Adipocyte (in vitro differentiated cells): ENCODE results near the gene ESRP2.

Source experiments
- DNase-seq: peaks from one replicate; pipeline ENCODE4 v3.0.0-alpha.2; 2015; ENCODE audit warnings: low read depth
- H3K27me3 ChIP-seq: replicated peaks from 2 replicates; pipeline ENCODE4 v1.7.0; 2013; ENCODE audit warnings: mild to moderate bottlenecking, low read length, moderate library complexity; ENCODE audit not compliant: control insufficient read depth, insufficient read depth
- H3K36me3 ChIP-seq: 2 replicates; pipeline ENCODE4 v1.7.0; 2013; ENCODE audit warnings: low read length, mild to moderate bottlenecking, moderate library complexity; ENCODE audit not compliant: control insufficient read depth, insufficient read depth, severe bottlenecking
- H3K4me1 ChIP-seq: 2 replicates; pipeline ENCODE4 v1.7.0; 2013; ENCODE audit warnings: mild to moderate bottlenecking, low read length, moderate library complexity; ENCODE audit not compliant: control insufficient read depth, insufficient read depth
- H3K4me3 ChIP-seq: 2 replicates; pipeline ENCODE4 v1.7.0; 2013; ENCODE audit warnings: mild to moderate bottlenecking, low read length, moderate library complexity
- H3K9ac ChIP-seq: 2 replicates; pipeline ENCODE4 v1.7.0; 2013; ENCODE audit warnings: mild to moderate bottlenecking, low read length, moderate library complexity
- H3K9me3 ChIP-seq: 2 replicates; pipeline ENCODE4 v1.7.0; 2013; ENCODE audit warnings: mild to moderate bottlenecking, low read length, moderate library complexity; ENCODE audit not compliant: control insufficient read depth

Gene ESRP2

DNA sequence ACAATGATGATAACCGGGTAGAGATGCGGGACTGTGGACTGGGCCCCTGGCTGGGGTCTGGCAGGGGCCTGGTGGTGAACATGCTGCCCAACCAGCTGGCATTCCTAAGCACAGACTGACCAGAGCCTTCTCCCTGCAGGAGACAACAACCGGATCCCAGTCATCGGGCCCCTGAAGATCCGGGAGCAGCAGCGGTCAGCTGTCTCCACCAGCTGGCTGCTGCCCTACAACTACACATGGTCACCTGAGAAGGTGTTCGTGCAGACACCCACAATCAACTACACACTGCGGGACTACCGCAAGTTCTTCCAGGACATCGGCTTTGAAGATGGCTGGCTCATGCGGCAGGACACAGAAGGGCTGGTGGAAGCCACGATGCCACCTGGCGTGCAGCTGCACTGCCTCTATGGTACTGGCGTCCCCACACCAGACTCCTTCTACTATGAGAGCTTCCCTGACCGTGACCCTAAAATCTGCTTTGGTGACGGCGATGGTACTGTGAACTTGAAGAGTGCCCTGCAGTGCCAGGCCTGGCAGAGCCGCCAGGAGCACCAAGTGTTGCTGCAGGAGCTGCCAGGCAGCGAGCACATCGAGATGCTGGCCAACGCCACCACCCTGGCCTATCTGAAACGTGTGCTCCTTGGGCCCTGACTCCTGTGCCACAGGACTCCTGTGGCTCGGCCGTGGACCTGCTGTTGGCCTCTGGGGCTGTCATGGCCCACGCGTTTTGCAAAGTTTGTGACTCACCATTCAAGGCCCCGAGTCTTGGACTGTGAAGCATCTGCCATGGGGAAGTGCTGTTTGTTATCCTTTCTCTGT lies 23.3 kb upstream of the ESRP2 start:
- Histone ChIP-seq H3K9ac (peak overlapping the region; percentile 46), H3K4me3 (no peak overlapping the region), H3K27me3 (no peaks in the 10 kb centered on the region), H3K9me3 (no peaks in the 10 kb centered on the region), H3K36me3 (peaks cover 27% of the 10 kb centered on the region), H3K4me1 (peaks cover 31% of the 10 kb centered on the region)
- no peak for DNase-seq

DNA sequence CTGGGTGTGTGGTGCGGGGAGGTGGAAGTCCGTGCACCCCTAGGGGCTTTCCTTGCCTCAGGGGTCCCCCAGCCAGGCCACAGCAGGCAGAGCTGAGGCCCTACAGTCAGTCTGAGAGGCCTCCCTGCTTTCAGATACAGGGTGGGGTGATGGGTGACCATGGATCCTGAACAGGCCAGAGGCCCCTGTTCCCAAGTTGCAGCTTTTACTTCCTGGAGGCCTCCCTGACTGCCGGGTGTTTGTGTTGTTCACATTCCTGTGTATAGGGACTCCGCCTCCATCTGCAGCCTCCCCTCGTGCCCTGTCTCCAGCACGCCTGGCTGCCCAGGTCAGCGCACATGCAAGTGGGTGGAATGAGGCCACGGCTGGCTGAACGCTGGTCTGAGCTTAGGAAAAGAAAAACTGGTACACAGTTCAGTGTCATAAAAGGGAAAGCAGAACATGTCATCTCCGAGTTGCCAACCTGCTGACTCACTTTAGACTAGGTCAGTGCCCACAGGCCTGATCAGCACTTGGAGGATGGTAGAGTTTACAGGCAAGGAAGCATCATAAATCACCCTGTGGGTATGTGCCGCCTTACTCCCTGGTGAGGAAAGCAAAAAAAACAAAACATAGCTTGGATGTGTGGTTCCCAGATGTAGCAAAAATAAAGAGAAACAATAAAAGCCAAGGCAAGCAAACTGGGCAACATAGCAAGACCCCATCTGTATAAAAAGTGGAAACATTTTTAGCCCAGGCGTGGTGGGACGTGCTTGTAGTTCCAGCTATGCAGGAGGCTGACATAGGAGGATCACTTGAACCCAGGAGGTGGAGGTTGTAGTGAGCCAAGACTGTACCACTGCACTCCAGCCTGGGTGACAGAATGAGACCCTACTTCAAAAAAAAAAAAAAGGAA lies 22.2 kb upstream of the ESRP2 start:
- Histone ChIP-seq H3K9ac (peak overlapping the region; percentile 82), H3K36me3 (peaks cover 28% of the 10 kb centered on the region), H3K27me3 (no peaks in the 10 kb centered on the region), H3K4me3 (peak overlapping the region; percentile 3), H3K4me1 (peaks cover 24% of the 10 kb centered on the region), H3K9me3 (no peaks in the 10 kb centered on the region)
- DNase-seq: peak; percentile 58

DNA sequence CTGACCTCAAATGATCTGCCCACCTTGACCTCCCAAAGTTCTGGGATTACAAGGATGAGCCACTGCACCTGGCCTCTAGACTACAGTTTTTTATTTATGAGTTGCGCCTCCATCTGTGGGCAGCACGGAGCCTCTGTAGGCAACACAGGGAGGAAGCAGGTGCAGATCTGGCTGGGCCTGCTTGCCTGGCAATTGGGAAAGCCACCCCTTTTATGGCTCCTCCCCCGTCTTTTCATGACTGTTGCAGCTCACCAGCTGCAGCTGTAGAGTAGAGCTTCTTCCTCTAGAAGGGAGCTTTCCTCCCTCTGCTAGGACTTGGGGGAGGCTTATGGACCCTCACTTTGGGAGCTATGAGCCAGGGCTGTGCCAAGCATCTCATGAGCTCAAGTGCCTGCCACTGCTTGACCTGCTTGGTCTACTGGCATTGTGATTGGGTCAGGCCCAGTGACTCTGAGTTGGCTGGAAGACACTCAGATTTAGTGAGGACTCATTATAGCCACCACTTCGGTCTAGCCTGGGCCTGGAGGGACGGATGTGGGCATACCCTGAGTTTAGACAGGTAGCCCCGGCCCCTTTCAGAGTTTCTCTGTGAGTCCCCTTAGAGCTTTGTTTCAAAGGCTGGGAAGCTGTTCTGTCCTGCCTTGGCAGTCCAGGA lies 21.5 kb upstream of the ESRP2 start:
- peaks cover 24% of the 10 kb centered on the region for H3K4me1 ChIP-seq
- H3K4me3 ChIP-seq: peak overlapping the region; percentile 3
- DNase-seq: no peak
- peak overlapping the region; percentile 82 for H3K9ac ChIP-seq
- no peaks in the 10 kb centered on the region for H3K27me3 ChIP-seq
- H3K9me3 ChIP-seq: no peaks in the 10 kb centered on the region
- peaks cover 33% of the 10 kb centered on the region for H3K36me3 ChIP-seq

DNA sequence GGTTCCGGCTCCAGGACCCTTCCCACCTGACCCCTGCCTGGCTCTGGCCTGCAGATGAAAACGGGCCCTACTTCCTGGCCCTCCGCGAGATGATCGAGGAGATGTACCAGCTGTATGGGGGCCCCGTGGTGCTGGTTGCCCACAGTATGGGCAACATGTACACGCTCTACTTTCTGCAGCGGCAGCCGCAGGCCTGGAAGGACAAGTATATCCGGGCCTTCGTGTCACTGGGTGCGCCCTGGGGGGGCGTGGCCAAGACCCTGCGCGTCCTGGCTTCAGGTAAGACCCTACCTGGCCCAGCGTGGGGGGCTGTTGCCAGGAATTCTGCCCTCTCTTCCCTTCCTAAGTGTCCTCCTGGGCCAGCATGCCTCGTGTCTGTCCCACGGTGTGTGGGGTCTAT lies 19.8 kb upstream of the ESRP2 start:
- H3K9me3 ChIP-seq: no peaks in the 10 kb centered on the region

DNA sequence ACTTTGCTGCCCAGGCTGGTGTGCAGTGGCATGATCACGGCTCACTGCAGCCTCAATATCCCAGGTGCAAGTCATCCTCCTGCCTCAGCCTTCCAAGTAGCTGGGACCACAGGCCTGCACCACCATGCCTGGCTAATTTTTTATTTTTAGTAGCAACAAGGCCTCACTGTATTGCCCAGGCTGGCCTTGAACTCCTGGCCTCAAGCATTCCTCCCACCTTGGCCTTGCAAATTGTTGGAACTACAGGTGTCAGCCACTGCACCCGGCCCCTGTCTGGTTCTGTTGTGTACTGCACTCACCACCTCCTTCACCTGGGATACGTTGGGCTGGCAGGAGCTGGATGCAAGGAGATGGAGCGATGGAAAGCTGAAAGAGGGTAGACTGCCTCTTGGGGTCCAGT lies 17.8 kb upstream of the ESRP2 start:
- no peak for DNase-seq
- Histone ChIP-seq H3K9ac (no peak overlapping the region), H3K4me3 (no peak overlapping the region), H3K4me1 (peaks cover 16% of the 10 kb centered on the region), H3K36me3 (peaks cover 29% of the 10 kb centered on the region), H3K9me3 (no peaks in the 10 kb centered on the region), H3K27me3 (no peaks in the 10 kb centered on the region)

More for the DNA sequence above, 19.8 kb upstream of the ESRP2 start:
- Histone ChIP-seq H3K36me3 (peaks cover 38% of the 10 kb centered on the region), H3K9ac (no peak overlapping the region), H3K4me3 (no peak overlapping the region), H3K4me1 (peaks cover 24% of the 10 kb centered on the region), H3K27me3 (no peaks in the 10 kb centered on the region)
- no peak for DNase-seq

DNA sequence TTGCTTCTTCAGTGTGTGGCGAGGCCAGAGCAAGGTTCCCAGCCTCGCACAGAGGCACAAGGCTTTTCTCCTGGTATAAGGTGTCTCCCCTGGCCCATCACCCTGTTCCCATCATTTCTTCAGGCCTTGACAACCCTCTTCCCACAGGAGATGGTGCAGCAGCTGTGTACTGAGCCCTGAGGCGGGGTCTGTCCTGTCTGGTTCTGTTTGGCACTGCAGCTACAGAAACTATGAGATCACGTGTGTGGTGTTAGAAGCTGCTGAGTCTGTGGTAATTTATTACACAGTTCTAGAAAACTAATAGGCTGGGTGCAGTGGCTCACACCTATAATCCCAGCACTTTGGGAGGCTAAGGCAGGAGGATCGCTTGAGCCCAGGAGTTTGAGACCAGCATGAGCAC lies 16.5 kb upstream of the ESRP2 start:
- DNase-seq: no peak
- H3K4me1 ChIP-seq: peaks cover 3% of the 10 kb centered on the region
- no peak overlapping the region for H3K9ac ChIP-seq
- no peak overlapping the region for H3K4me3 ChIP-seq
- no peaks in the 10 kb centered on the region for H3K9me3 ChIP-seq
- H3K36me3 ChIP-seq: peaks cover 29% of the 10 kb centered on the region
- no peaks in the 10 kb centered on the region for H3K27me3 ChIP-seq

DNA sequence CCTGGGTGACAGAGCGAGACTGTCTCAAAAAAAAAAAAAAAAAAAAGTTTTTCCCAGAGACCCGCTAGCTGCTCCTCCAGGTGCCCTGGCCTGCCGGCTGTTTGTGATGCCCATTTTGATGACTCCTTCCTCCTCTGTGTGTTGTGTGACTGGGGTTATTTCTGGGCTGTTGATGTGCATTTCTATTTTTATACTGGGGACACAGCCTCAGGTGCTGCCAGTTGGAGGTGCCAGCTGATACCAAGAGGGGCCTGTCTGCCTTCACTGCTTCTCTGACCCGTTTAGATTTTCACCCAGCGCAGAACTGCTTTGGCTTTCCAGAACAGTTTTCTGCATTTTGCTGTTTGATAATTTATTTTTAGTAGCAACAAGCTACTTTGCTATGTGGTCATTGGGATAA lies 15.9 kb upstream of the ESRP2 start:
- Histone ChIP-seq H3K9ac (no peak overlapping the region), H3K4me3 (no peak overlapping the region), H3K27me3 (no peaks in the 10 kb centered on the region), H3K4me1 (peaks cover 4% of the 10 kb centered on the region), H3K9me3 (no peaks in the 10 kb centered on the region), H3K36me3 (peaks cover 29% of the 10 kb centered on the region)
- no peak for DNase-seq

DNA sequence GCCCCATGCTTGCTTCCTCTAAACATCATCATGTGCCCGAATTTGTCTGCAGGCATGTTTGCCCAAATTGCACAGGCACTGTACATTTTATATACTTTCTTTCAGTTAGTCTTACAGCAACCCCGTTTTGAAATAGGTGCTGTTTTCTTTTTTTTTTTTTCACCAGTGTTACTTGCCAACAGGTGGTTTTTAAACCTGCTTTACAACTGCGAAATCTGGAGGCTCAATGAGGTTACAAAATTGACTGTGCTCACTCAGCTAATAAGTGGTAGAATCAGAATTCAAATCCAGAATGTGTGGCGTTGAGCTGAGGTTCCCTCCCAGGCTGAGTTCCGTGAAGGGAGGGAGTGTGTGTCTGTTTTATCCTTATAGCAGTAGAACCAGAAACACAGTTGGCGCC lies 15.0 kb upstream of the ESRP2 start:
- no peak overlapping the region for H3K4me3 ChIP-seq
- no peak overlapping the region for H3K9ac ChIP-seq
- peaks cover 13% of the 10 kb centered on the region for H3K4me1 ChIP-seq

DNA sequence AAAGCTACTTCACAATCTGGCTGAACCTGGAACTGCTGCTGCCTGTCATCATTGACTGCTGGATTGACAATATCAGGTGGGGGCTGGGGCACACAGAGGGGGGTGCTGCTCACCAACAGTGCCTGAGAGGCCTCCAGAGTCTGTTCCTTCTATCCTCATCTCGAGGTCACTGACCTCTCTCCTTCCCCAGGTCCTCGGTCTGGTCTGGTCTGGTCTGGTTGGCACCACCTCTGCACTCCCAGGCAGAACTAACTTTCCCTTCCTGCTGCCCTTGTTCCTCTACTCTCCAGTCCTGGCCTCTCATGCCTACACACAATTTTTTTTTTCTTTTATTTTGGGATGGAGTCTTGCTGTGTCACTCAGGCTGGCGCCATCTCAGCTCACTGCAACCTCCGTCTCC lies 13.4 kb upstream of the ESRP2 start:
- no peak overlapping the region for H3K9ac ChIP-seq
- H3K4me3 ChIP-seq: no peak overlapping the region
- H3K4me1 ChIP-seq: peaks cover 20% of the 10 kb centered on the region
- H3K36me3 ChIP-seq: peaks cover 17% of the 10 kb centered on the region
- H3K9me3 ChIP-seq: no peaks in the 10 kb centered on the region
- no peaks in the 10 kb centered on the region for H3K27me3 ChIP-seq
- DNase-seq: no peak

More for the DNA sequence above, 15.0 kb upstream of the ESRP2 start:
- no peaks in the 10 kb centered on the region for H3K27me3 ChIP-seq
- no peak for DNase-seq
- H3K9me3 ChIP-seq: no peaks in the 10 kb centered on the region
- H3K36me3 ChIP-seq: peaks cover 29% of the 10 kb centered on the region

DNA sequence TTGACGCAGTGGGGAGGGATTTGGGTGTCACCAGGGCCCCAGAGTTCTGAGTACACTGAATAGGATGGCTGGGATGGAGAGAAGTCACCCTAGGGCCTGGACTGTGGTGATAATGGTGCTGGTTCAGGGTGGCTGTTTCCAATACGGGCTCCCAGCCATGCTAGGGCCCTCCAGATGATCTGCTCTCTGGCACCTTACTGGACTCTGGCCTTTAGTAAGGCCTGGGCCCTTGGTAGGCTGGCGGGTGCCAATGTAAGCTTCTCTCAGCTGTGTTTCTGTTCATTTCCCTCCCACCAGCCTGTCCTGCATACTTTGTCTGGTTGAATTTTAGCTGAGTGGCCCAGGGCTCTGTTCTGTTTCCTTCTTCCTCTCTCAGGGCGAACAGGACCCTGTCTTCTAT lies 12.0 kb upstream of the ESRP2 start:
- H3K9me3 ChIP-seq: no peaks in the 10 kb centered on the region
- H3K9ac ChIP-seq: no peak overlapping the region
- H3K27me3 ChIP-seq: no peaks in the 10 kb centered on the region
- no peak overlapping the region for H3K4me3 ChIP-seq
- peaks cover 14% of the 10 kb centered on the region for H3K36me3 ChIP-seq
- DNase-seq: no peak
- H3K4me1 ChIP-seq: peaks cover 23% of the 10 kb centered on the region

DNA sequence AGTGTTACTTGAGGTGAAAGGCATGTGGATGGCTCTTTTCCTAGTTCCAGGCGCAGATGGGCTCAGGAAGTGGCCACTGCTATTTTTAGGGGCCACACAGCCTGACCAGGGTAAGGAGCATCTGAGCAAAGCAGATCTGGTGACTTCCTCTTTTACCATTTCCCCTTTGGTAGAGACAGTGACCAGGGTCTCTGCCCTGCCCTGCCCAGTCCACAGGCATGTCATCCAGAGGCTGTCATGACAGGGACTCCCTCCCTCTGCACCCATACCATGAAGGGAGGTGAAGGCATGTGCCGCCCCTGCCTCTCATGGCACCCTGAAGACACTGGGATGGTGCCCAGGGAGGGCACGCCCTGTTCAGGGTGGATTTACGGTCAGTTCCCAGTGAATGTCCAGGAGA lies 11.5 kb upstream of the ESRP2 start:
- Histone ChIP-seq H3K9me3 (no peaks in the 10 kb centered on the region), H3K4me1 (peaks cover 23% of the 10 kb centered on the region), H3K9ac (no peak overlapping the region), H3K27me3 (no peaks in the 10 kb centered on the region), H3K4me3 (no peak overlapping the region), H3K36me3 (peaks cover 10% of the 10 kb centered on the region)
- DNase-seq: no peak
